Thymus (tissue), 11 donors: ENCODE measurements around the gene CAPNS1. TPM values are rescaled to one million over a fixed set of nuclear protein-coding genes. Genes with fewer than 3 reads are reported as not detected.

Experiments used
- DNase-seq, 9 donors: peaks; one replicate each; pipeline ENCODE4 v3.0.0-alpha.2; 2013; ENCODE audit warnings: low spot score in 9 of 9, low read depth in 6 of 9, missing footprints in 1 of 9
- H3K27ac ChIP-seq, 2 donors: one replicate each; pipeline ENCODE4 v1.5.1; 2013; ENCODE audit warnings: control low read depth in 1 of 2, low read depth in 1 of 2, low read length in 1 of 2, mild to moderate bottlenecking in 1 of 2, moderate library complexity in 1 of 2
- H3K27me3 ChIP-seq, 2 donors: one replicate each; pipeline ENCODE4 v1.5.1; 2013; ENCODE audit warnings: low read length in 1 of 2; ENCODE audit not compliant: control insufficient read depth in 2 of 2, insufficient read depth in 1 of 2
- H3K36me3 ChIP-seq, 2 donors: one replicate each; pipeline ENCODE4 v1.5.1; 2013; ENCODE audit warnings: low read length in 1 of 2, mild to moderate bottlenecking in 1 of 2, moderate library complexity in 1 of 2; ENCODE audit not compliant: control insufficient read depth in 2 of 2, insufficient read depth in 2 of 2
- H3K4me1 ChIP-seq, 2 donors: one replicate each; pipeline ENCODE4 v1.5.1; 2013; ENCODE audit warnings: low read length in 2 of 2; ENCODE audit not compliant: control insufficient read depth in 2 of 2, insufficient read depth in 2 of 2
- H3K4me3 ChIP-seq, 2 donors: one replicate each; pipeline ENCODE4 v1.5.1; 2013; ENCODE audit warnings: low read length in 2 of 2, control low read depth in 1 of 2, mild to moderate bottlenecking in 1 of 2
- H3K9me3 ChIP-seq, 2 donors: one replicate each; pipeline ENCODE4 v1.5.1; 2013; ENCODE audit warnings: low read length in 1 of 2, mild to moderate bottlenecking in 1 of 2; ENCODE audit not compliant: control insufficient read depth in 2 of 2, insufficient read depth in 1 of 2
- WGBS: extraction: QIAGEN DNeasy Blood & Tissue Kit; methylation state at CpG from one replicate; pipeline ENCODE4 v1.1.7; 2013; 5-methylcytosine and 5-hydroxymethylcytosine counted together
- polyA plus RNA-seq: library from polyadenylated mRNA; stranded (reverse); fragments of 200-250 nt; gene quantifications from one replicate; pipeline ENCODE4 v1.2.3, GENCODE V29; 2013
- total RNA-seq: library from RNA; stranded (reverse); fragments of 120-200 nt; gene quantifications from one replicate; pipeline ENCODE4 v1.2.4, GENCODE V29; 2013
- donor health status: healthy.

Gene CAPNS1
- total and polyA plus RNA-seq, 2 donors: 254 to 380 TPM

DNA sequence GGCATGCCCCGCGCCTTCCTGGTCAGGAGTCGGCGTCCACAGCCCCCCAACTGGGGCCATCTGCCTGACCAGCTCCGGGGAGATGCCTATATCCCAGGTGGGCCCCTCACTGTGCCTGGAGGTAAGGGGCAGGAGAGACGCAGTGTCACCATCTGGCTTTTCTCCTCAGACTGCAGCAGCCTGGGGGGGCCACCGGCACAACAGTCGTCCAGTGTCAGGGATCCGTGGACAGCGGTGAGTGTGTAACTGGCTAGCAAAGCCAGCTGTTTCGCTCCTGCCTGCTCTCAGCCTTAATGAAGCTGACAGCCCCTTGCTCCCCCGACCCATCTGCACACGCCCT lies 28.7 kb upstream of the CAPNS1 start:
- Histone ChIP-seq H3K36me3 (peaks cover 11 to 24% of the 10 kb centered on the region in 2 donors), H3K9me3 (no peaks in the 10 kb centered on the region), H3K4me1 (peaks cover 10 to 18% of the 10 kb centered on the region in 2 donors), H3K4me3 (no peak overlapping the region), H3K27me3 (no peaks in the 10 kb centered on the region), H3K27ac (no peak overlapping the region)
- DNase-seq: no peak
- 95% methylated on average over 13 of the region's 13 CpGs for WGBS

DNA sequence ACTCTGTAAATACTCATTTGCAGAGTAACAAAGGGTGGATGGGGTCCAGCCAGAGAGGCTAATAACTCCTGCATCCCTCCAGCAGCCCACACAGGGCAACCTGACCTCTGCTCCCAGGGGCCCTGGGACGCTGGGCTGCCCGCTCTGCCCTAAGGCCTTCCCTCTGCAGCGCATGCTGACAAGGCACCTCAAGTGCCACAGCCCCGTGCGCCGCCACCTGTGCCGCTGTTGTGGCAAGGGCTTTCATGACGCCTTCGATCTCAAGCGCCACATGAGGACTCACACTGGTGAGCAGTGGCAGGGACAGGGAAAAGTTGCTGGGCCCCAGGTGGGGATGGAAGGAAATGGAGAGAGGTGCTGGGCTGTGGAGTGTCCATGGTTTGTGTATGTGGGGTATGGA lies 27.2 kb upstream of the CAPNS1 start:
- Histone ChIP-seq H3K9me3 (no peaks in the 10 kb centered on the region), H3K27ac (no peak overlapping the region), H3K36me3 (peaks cover 14 to 22% of the 10 kb centered on the region in 2 donors), H3K4me1 (peaks cover 13 to 20% of the 10 kb centered on the region in 2 donors), H3K27me3 (no peaks in the 10 kb centered on the region), H3K4me3 (no peak overlapping the region)
- 97% methylated on average over 10 of the region's 10 CpGs for WGBS
- DNase-seq: no peak

DNA sequence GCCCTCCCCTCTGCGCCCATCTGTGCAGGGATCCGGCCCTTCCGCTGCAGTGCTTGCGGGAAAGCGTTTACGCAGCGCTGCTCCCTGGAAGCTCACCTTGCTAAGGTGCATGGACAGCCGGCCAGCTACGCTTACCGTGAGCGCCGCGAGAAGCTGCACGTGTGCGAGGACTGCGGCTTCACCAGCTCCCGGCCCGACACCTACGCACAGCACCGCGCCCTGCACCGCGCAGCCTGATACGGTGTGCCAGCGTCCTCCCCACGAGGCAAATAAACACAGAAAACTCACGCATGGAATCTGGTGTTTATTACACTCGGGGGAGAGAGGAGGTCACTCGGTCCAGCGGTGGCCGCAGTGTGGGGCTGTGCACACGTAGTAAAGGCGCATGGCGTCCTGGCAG lies 26.4 kb upstream of the CAPNS1 start:
- 97% methylated on average over 34 of the region's 34 CpGs for WGBS
- Histone ChIP-seq H3K9me3 (no peaks in the 10 kb centered on the region), H3K27ac (no peak overlapping the region), H3K4me3 (peak overlapping the region in 1 of 2 donors; percentile 75), H3K4me1 (peaks cover 13 to 20% of the 10 kb centered on the region in 2 donors), H3K36me3 (peaks cover 17 to 26% of the 10 kb centered on the region in 2 donors), H3K27me3 (no peaks in the 10 kb centered on the region)
- DNase-seq: no peak

DNA sequence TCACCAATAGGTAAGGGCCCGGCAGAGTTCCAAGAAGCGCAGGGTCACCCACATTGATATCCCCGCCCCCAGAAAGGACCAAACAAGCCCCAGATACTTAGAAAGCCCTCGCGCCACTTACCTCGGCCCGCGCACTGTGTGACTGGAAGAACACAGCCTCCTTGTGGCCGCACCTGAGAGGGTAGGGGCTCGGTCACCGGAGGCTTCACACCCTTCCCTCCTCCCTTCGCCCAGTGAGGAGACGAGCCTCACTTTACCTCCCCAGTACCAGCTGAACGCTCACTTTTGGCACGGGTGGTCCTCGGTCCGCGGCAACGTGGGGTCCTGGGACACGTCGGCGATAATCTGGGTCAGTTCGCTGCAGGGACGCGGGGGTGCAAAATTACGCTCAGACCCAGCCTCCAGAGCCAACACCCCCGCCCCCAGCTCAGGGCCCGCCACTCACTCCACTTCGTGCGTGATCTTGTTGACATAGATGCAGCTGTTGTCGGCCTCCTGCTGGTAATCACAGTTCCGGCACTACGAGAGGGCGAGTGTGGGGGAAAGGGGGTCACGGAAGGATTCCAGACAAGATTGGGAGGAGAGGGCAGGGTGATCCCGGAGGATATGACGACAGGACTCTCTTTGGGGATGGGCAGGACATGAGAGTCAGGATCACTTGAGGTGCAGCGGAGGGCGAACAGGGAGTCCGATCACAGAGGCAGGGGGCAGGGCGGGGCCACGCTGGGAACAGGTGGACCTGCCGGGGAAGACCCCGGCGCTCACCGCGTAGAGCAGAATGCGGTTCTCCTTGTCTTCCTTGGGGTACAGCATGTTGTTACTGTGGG lies 25.8 kb upstream of the CAPNS1 start:
- Histone ChIP-seq H3K27me3 (no peaks in the 10 kb centered on the region), H3K9me3 (no peaks in the 10 kb centered on the region), H3K4me3 (peak overlapping the region; percentile 75 to 84), H3K4me1 (peaks cover 13 to 20% of the 10 kb centered on the region in 2 donors), H3K36me3 (peaks cover 17 to 32% of the 10 kb centered on the region in 2 donors), H3K27ac (peak overlapping the region; percentile 87 to 95)
- DNase-seq: peak in 2 of 9 donors; percentile 7 to 16
- WGBS: 17% methylated on average over 48 of the region's 48 CpGs

DNA sequence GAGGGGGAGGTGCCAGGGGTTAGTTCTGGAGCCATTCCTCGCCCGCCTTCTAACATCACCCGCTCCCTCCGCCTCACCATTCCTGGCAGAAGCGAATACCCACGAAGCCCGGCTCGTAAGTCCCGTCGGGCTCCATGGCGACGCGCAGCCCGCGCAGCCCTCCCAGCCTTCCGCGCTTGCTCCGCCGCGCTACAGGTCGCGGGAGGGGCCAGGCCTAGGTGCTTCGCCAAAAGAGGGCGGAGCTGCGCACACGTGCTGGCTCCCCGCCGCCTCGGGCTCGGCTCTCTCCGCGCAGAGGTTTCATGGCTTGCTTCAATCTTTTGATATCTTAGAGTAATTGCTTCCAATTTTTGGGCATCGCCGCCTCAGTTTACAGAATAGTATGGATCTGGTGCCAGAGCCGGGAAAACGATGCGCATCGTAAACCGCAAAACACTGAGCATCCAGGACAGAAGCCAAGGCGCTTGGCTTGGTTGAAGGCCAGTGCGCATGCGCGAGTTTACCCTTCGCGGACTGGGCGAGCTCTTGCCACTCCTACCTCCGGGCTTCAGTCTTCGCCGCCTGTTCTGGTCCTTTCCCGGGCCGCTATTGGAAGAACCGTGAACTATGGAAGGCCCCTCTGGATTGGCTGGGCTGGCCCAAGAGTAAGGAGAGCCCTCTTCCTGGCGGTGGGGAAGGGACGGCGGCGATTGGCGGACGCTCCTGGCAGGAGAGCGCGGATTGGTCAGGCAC lies 25.0 kb upstream of the CAPNS1 start, which contains the start of gene POLR2I:
Gene POLR2I, minus strand, starts transcription at position 155 of the 732 bp plus-strand sequence. Its CDS starts 19 bp downstream, at position 136.
- Histone ChIP-seq H3K4me3 (peak within 1 kb of the TSS; percentile 75 to 84), H3K27ac (peak within 1 kb of the TSS; percentile 95 to 98), H3K4me1 (peaks cover 13 to 20% of the 10 kb centered on the region in 2 donors), H3K36me3 (peaks cover 18 to 39% of the 10 kb centered on the region in 2 donors), H3K9me3 (no peaks in the 10 kb centered on the region), H3K27me3 (no peaks in the 10 kb centered on the region)
- WGBS: under 1% methylated on average over 60 of the region's 60 CpGs
- DNase-seq: peak; percentile 95 to 99 (median 97)

DNA sequence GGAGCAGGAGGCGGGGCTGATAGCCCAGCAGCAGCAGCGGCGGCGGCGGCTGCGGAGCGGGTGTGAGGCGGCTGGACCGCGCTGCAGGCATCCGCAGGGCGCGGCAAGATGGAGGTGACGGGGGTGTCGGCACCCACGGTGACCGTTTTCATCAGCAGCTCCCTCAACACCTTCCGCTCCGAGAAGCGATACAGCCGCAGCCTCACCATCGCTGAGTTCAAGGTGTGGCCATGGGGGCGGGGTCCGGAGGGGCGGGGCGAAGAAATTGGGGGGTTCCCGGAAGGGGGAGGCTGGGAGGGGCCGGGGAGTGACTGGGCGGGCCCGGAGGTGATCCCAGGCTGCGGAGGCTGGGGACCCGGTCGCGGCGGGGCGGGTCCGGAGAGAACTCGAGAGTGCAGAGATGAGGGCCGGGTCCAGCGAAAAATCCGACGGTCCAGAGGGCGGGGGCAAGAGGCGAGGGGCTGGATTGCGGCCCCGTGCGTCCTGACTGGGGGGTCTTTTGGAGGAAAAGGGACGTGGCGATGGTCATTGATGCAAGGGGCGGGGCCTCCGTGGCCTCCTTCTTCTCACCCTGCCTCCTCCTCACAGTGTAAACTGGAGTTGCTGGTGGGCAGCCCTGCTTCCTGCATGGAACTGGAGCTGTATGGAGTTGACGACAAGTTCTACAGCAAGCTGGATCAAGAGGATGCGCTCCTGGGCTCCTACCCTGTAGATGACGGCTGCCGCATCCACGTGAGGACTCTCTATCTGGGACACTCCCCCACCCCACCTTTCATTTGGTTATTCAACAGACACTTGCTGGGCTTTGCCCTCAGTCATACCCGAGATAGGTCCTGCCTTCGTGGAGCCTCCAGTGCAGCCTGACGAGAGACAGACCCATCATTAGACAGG lies 24.2 kb upstream of the CAPNS1 start, which contains the start of gene TBCB:
Gene TBCB, plus strand, starts transcription at position 16 of the 891 bp plus-strand sequence. Its CDS starts 93 bp downstream, at position 109.
- peaks cover 20 to 47% of the 10 kb centered on the region in 2 donors for H3K36me3 ChIP-seq
- 10% methylated on average over 59 of the region's 59 CpGs for WGBS

DNA sequence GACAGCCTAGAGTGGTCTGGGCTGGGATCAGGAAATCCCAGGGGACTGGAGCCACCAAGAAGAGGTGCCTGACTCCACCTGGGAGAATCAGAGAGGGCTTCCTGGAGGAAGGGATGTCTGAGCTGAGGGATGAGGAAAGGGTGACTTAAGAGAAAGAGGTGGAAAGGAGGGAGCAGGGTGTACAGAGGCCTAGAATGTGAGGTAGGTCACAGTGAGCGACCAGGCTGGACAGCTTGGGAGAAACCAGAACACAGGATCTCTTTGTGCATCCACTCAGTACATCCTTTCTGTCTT lies 23.6 kb upstream of the CAPNS1 start:
- Histone ChIP-seq H3K9me3 (no peaks in the 10 kb centered on the region), H3K27me3 (no peaks in the 10 kb centered on the region), H3K4me3 (peak overlapping the region; percentile 75 to 84), H3K4me1 (peaks cover 13 to 20% of the 10 kb centered on the region in 2 donors), H3K27ac (peak overlapping the region; percentile 31 to 95), H3K36me3 (peaks cover 15 to 50% of the 10 kb centered on the region in 2 donors)
- DNase-seq: no peak
- WGBS: 100% methylated on average over 1 of the region's 1 CpG

More for the DNA sequence above, 24.2 kb upstream of the CAPNS1 start, which contains the start of gene TBCB:
- Histone ChIP-seq H3K4me3 (peak within 1 kb of the TSS; percentile 75 to 84), H3K9me3 (no peaks in the 10 kb centered on the region), H3K27me3 (no peaks in the 10 kb centered on the region), H3K4me1 (peaks cover 13 to 20% of the 10 kb centered on the region in 2 donors), H3K27ac (peak within 1 kb of the TSS; percentile 95 to 98)
- peak in 4 of 9 donors; percentile 28 to 79 (median 66) for DNase-seq

DNA sequence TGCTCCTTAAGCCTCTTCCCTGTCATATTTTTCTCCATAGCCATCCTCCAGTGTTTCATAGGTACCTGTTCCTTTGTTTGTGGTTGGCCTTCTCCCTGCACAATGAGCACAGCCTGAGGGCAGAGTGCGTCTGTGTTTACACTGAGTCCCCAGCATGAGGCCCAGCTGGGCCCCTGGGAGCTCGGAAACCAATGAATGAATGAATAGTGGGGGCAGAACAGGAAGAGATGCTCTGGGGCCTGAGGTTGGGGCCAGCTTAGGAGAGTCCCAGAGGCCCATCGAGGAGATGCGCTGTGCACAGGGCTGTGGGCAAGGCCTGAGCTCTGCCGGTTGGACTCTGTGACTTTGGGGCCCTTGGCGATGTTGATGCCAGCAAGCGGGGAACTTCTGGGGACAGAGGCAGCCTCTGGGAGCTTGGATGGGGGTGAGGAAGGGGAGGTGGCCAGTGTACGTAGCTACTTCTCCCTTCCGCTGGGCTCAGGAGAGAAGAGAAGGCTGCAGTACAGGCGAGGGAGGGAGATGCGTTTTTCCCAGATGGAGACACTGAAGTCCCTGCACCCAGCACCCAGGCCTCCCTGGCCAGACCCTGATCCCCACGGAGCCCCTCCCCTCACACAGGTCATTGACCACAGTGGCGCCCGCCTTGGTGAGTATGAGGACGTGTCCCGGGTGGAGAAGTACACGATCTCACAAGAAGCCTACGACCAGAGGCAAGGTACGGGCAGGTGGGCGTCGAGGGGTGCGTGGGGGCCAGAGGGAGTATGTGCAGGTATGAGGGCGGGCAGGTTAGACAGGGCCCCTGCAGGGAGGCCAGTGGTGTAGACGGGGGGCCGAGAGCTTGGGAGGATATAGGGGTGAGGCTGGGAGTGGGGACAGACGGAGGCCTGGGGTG lies 19.5 kb upstream of the CAPNS1 start:
- H3K4me3 ChIP-seq: no peak overlapping the region
- no peaks in the 10 kb centered on the region for H3K27me3 ChIP-seq
- DNase-seq: no peak
- H3K27ac ChIP-seq: no peak overlapping the region
- H3K36me3 ChIP-seq: peaks cover 17 to 54% of the 10 kb centered on the region in 2 donors
- H3K4me1 ChIP-seq: peaks cover 7% of the 10 kb centered on the region in 2 donors
- H3K9me3 ChIP-seq: no peaks in the 10 kb centered on the region
- WGBS: 95% methylated on average over 26 of the region's 26 CpGs
